GM18505 (cell line): ENCODE results near the gene PTX4.

Source experiments
- ATAC-seq: cut with Tn5 transposase; IDR thresholded peaks from one replicate; pipeline ENCODE4 v1.9.1; 2021; ENCODE audit not compliant: unreplicated experiment
- POLR2A ChIP-seq: IDR thresholded peaks from 4 replicates; pipeline ENCODE4 v1.6.1; 2011; ENCODE audit warnings: borderline replicate concordance; ENCODE audit not compliant: insufficient read depth, insufficient read length; ENCODE audit errors: extremely low read depth

The PTX4 gene

GRCh38 chr16:1530349-1530882 lies 41.7 kb upstream of the PTX4 start:
- no peak for ATAC-seq
- TF ChIP-seq POLR2A, result no peak

- TF ChIP-seq POLR2A, result no peak
- ATAC-seq, result no peak
These were observed 40.3 kb upstream of the PTX4 start for GRCh38 chr16:1528921-1529537.

GRCh38 chr16:1527836-1528811 lies 39.4 kb upstream of the PTX4 start:
- TF ChIP-seq POLR2A, result no peak
- ATAC-seq, result no peak

- TF ChIP-seq POLR2A, result no peak
- no peak for ATAC-seq
These were observed 38.1 kb upstream of the PTX4 start for GRCh38 chr16:1526608-1527555.

- TF ChIP-seq POLR2A, result no peak
- no peak for ATAC-seq
These were observed 37.3 kb upstream of the PTX4 start for GRCh38 chr16:1525871-1526607.

- TF ChIP-seq POLR2A, result no peak
- no peak for ATAC-seq
These were observed 35.6 kb upstream of the PTX4 start for GRCh38 chr16:1524366-1524765.

- no peak for TF ChIP-seq POLR2A
- ATAC-seq, result no peak
These were observed 35.0 kb upstream of the PTX4 start for GRCh38 chr16:1523581-1524245.

- no peak for TF ChIP-seq POLR2A
- no peak for ATAC-seq
These were observed 31.7 kb upstream of the PTX4 start for GRCh38 chr16:1520461-1520860.

GRCh38 chr16:1519831-1520230 lies 31.1 kb upstream of the PTX4 start:
- ATAC-seq, result no peak
- TF ChIP-seq POLR2A, result no peak

- ATAC-seq, result no peak
- no peak for TF ChIP-seq POLR2A
These were observed 29.9 kb upstream of the PTX4 start for GRCh38 chr16:1518626-1519135.

- TF ChIP-seq POLR2A, result no peak
- ATAC-seq, result no peak
These were observed 25.8 kb upstream of the PTX4 start for GRCh38 chr16:1514507-1514906.
